ENCODE measurements around the gene SMIM7.
"Not testable (repeated sequence)": the region's sequence is repeated elsewhere in the genome, so short reads cannot be mapped to it uniquely, and the experiment has no call there.

SMIM7 gene

DNA sequence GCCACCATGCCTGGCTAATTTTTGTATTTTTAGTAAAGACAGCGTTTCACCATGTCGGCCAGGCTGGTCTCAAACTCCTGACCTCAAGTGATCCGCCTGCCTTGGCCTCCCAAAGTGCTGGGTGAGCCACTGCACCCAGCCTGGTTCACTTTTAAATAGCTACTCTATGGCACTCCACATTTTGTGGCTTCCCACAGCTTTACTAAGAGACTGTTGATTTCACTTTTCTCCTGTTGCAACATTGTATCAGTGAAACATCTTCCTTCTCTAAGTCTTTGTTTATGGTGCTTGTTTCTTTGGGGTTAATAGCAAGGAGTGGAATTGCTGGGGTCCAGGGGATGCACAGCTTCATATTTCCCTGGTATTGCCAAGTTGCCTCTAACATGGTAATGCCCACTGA is 13.3 kb upstream of the SMIM7 start:
- H3K27me3 ChIP-seq (ENCODE audit: control insufficient read depth, insufficient read depth, low read length) = no peaks in the 10 kb centered on the region
- H3K27ac ChIP-seq (ENCODE audit: low read depth, low read length) = no peak overlapping the region
- no peaks in the 10 kb centered on the region for H3K4me1 ChIP-seq (ENCODE audit: control insufficient read depth, insufficient read depth, low read length)
- H3K36me3 ChIP-seq (ENCODE audit: control insufficient read depth, insufficient read depth, low read length) = no peaks in the 10 kb centered on the region
- H3K9ac ChIP-seq (ENCODE audit: low read length) = no peak overlapping the region
- H3K4me3 ChIP-seq (ENCODE audit: low read length) = no peak overlapping the region

DNA sequence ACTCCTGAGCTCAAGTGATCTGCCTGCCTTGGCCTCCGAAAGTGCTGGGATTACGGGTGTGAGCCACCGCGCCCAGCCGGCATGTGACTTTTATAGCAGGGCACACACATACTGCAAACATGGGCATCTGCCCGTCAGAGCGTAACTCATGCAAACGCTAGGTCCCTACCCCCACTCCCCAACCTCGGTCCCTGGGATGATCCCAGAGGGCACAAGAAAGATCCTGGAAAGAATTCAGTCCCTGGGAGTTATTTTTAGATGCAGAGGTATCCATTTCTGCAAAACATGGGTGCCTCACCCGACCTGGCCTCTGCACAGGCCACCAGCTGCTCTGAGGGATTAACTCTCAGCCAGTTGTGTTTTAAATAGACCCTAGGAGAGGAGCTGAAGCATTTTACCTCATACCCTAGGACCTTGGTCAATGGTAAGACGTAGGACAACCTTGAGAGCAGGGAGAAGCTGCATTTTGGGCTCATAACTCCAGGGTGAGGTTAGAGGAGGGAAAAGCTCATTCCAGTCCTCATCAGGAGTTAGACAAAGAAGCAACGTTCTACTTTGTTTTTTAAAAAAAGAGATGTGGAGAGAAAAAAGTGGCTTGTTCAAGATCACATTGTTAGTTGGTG is 11.8 kb upstream of the SMIM7 start:
- Histone ChIP-seq H3K4me3 (ENCODE audit: low read length) (no peak overlapping the region), H3K27me3 (ENCODE audit: control insufficient read depth, insufficient read depth, low read length) (no peaks in the 10 kb centered on the region), H3K27ac (ENCODE audit: low read depth, low read length) (no peak overlapping the region), H3K36me3 (ENCODE audit: control insufficient read depth, insufficient read depth, low read length) (no peaks in the 10 kb centered on the region), H3K9ac (ENCODE audit: low read length) (no peak overlapping the region), H3K4me1 (ENCODE audit: control insufficient read depth, insufficient read depth, low read length) (no peaks in the 10 kb centered on the region)

DNA sequence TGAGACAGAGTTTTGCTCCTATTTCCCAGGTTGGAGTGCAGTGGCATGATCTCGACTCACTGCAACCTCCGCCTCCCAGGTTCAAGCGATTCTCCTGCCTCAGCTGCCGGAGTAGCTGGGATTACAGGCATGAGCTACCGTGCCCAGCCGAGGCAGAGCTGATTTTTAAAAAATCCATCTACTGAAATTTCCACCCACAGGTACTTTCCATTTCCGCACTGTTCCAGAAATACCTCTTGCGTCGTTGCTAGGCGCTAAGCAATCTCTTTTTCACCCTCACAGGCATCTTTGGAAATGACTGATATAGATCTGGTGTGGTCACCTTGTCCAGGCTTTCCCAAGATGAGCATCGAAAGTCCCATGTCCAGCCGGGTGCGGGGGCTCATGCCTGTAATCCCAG is 10.3 kb upstream of the SMIM7 start:
- no peak overlapping the region for H3K4me3 ChIP-seq (ENCODE audit: low read length)
- H3K36me3 ChIP-seq (ENCODE audit: control insufficient read depth, insufficient read depth, low read length) = no peaks in the 10 kb centered on the region
- no peak overlapping the region for H3K27ac ChIP-seq (ENCODE audit: low read depth, low read length)
- H3K4me1 ChIP-seq (ENCODE audit: control insufficient read depth, insufficient read depth, low read length) = no peaks in the 10 kb centered on the region
- H3K9ac ChIP-seq (ENCODE audit: low read length) = no peak overlapping the region
- no peaks in the 10 kb centered on the region for H3K27me3 ChIP-seq (ENCODE audit: control insufficient read depth, insufficient read depth, low read length)

DNA sequence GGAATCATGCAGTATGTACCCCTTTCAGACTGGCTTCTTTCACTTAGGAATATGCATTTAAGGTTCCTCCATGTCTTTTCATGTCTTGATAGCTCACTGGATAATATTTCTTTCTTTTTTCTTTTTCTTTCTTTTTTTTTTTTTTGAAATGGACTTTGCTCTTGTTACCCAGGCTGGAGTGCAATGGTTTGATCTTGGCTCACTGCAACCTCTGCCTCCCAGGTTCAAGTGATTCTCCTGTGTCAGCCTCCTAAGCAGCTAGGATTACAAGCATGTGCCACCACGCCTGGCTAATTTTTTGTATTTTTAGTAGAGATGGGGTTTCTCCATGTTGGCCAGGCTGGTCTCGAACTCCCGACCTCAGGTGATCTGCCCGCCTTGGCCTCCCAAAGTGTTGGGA is 8.8 kb upstream of the SMIM7 start:
- H3K27ac ChIP-seq (ENCODE audit: low read depth, low read length); H3K9ac ChIP-seq (ENCODE audit: low read length); H3K4me1 ChIP-seq (ENCODE audit: control insufficient read depth, insufficient read depth, low read length); H3K36me3 ChIP-seq (ENCODE audit: control insufficient read depth, insufficient read depth, low read length); H3K27me3 ChIP-seq (ENCODE audit: control insufficient read depth, insufficient read depth, low read length); H3K4me3 ChIP-seq (ENCODE audit: low read length): not testable (repeated sequence)

DNA sequence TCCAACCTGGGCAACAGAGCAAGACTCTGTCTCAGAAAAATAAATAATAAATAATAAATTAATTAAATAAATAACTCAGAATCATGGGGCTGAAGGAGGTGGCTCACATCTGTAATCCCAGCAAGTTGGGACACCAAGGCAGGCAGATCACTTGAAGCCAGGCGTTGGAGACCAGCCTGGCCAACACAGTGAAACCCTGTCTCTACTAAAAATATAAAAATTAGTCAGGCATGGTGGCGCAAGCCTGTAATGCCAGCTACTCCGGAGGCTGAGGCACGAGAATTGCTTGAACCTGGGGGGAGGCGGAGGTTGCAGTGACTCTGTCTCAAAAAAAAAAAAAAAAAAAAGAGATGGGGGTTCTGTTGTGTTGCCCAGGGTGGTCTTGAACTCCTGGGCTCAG is 8.2 kb upstream of the SMIM7 start:
- no peak overlapping the region for H3K27ac ChIP-seq (ENCODE audit: low read depth, low read length)

DNA sequence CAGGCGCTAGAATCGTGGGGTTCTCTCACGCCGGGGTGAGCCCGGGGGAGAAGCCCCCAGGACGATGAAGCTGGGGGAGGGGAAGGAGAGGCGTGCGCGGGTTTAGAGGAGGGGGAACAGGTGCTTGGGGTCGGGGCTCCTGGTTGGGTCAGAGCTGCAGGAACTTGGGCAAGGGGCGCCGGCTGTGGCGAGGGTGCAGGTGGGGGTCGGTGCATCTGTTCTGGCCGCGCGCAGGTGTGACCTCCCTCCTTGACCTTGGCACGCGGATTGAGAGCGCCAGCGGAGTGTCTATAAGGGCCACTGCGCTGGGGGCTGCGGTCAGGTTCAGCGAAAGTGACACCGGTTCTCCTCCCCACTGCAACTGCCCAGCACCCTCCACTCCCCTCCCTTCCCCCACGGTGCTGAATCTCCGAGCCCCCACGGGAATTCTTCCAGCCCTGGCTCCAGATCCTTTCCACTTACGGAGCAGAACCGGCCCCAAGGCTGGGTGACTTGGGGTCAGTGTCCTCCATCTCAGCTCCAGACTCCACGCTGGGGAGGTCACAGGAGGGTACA is 1.6 kb upstream of the SMIM7 start:
- Histone ChIP-seq H3K27ac (ENCODE audit: low read depth, low read length) (peak overlapping the region; percentile 33), H3K9ac (ENCODE audit: low read length) (no peak overlapping the region), H3K27me3 (ENCODE audit: control insufficient read depth, insufficient read depth, low read length) (no peaks in the 10 kb centered on the region), H3K4me1 (ENCODE audit: control insufficient read depth, insufficient read depth, low read length) (peaks cover 8% of the 10 kb centered on the region), H3K36me3 (ENCODE audit: control insufficient read depth, insufficient read depth, low read length) (peaks cover 7% of the 10 kb centered on the region), H3K4me3 (ENCODE audit: low read length) (peak overlapping the region; percentile 92)

More for the DNA sequence above, 8.2 kb upstream of the SMIM7 start:
- Histone ChIP-seq H3K27me3 (ENCODE audit: control insufficient read depth, insufficient read depth, low read length) (no peaks in the 10 kb centered on the region), H3K9ac (ENCODE audit: low read length) (no peak overlapping the region), H3K4me1 (ENCODE audit: control insufficient read depth, insufficient read depth, low read length) (no peaks in the 10 kb centered on the region), H3K36me3 (ENCODE audit: control insufficient read depth, insufficient read depth, low read length) (no peaks in the 10 kb centered on the region), H3K4me3 (ENCODE audit: low read length) (no peak overlapping the region)

DNA sequence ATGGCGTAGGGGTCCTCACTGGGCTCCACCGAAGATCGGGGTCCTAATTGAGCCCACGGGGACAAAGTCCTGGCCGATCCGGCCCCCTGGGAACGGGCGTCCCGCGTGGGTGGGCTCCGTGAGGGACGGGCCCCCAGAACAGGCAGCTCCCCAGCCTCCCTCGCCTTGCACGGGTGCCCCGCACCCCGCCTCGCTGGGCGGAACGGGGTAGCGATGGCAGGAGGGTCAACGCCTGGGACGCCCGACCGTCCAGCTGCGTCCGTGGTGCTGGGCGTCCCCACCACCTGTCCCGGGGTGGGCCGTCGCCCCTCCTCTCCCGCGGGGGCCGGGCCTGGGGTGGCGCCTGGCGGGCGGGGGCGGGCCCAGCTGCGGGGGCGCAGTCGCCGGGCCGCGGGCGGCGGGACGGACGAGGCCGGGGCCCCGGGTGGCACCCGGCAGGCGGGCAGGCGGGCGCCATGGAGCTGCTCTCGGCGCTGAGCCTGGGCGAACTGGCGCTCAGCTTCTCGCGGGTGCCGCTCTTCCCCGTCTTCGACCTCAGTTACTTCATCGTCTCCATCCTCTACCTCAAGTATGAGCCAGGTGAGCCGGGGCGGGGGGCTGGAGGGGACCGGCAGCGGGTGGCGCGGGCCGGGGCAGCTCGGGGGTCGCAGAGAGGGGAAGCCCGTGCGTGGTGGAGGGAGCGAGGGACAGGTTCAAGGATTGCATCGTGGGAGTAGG is 977 bp upstream of the SMIM7 start, which contains the start of gene TMEM38A:
Gene TMEM38A, plus strand, starts transcription at position 377 of the 717 bp plus-strand sequence. Its CDS starts 79 bp downstream, at position 456.
- peaks cover 8% of the 10 kb centered on the region for H3K36me3 ChIP-seq (ENCODE audit: control insufficient read depth, insufficient read depth, low read length)
- H3K4me1 ChIP-seq (ENCODE audit: control insufficient read depth, insufficient read depth, low read length) = peaks cover 8% of the 10 kb centered on the region
- H3K4me3 ChIP-seq (ENCODE audit: low read length) = peak within 1 kb of the TSS; percentile 92
- H3K9ac ChIP-seq (ENCODE audit: low read length) = peak within 1 kb of the TSS; percentile 76
- H3K27ac ChIP-seq (ENCODE audit: low read depth, low read length) = peak within 1 kb of the TSS; percentile 94
- no peaks in the 10 kb centered on the region for H3K27me3 ChIP-seq (ENCODE audit: control insufficient read depth, insufficient read depth, low read length)

DNA sequence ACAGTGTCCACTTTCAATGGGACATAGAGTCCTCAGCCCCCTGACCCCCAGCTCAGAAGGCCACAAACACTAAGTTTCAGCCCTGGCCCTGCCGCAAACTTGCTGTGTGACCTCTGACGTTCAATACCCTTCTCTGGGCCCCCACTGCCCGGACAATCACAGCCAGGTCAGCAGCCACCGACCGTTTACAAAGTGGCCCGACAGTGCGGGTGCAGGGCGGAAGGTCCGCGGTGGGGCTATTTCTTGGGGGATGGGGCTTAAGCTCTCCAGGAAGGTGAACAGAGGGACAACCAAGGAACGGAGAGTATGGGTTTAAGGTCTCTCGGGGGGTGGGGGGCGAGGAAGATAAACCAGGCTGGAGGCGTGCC is 496 bp downstream of the SMIM7 start:
- H3K27me3 ChIP-seq (ENCODE audit: control insufficient read depth, insufficient read depth, low read length) = no peaks in the 10 kb centered on the region
- H3K36me3 ChIP-seq (ENCODE audit: control insufficient read depth, insufficient read depth, low read length) = peaks cover 12% of the 10 kb centered on the region
- H3K4me3 ChIP-seq (ENCODE audit: low read length) = peak overlapping the region; percentile 92
- peak overlapping the region; percentile 67 for H3K9ac ChIP-seq (ENCODE audit: low read length)
- H3K4me1 ChIP-seq (ENCODE audit: control insufficient read depth, insufficient read depth, low read length) = peaks cover 8% of the 10 kb centered on the region
- H3K27ac ChIP-seq (ENCODE audit: low read depth, low read length) = peak overlapping the region; percentile 94

DNA sequence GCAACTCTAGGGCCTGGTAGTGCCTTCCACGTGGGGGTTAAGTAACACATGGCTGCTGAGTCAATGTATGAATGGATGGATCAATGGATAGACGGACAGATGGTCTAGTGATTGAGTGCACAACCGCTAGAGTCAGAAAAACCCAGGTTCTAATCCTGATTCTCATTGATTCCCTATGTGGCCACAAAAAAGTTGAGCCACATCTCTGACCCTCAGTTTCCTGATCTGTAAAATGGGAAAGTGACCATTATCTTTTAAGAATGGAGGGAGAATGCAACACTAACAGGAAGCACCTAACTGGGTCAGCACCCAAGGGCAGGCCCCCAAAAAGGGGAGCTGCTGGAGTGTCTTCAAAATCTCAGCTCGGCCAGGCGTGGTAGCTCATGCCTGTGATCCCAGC is 2.6 kb downstream of the SMIM7 start:
- Histone ChIP-seq H3K9ac (ENCODE audit: low read length) (no peak overlapping the region), H3K4me3 (ENCODE audit: low read length) (no peak overlapping the region), H3K36me3 (ENCODE audit: control insufficient read depth, insufficient read depth, low read length) (peaks cover 28% of the 10 kb centered on the region)

DNA sequence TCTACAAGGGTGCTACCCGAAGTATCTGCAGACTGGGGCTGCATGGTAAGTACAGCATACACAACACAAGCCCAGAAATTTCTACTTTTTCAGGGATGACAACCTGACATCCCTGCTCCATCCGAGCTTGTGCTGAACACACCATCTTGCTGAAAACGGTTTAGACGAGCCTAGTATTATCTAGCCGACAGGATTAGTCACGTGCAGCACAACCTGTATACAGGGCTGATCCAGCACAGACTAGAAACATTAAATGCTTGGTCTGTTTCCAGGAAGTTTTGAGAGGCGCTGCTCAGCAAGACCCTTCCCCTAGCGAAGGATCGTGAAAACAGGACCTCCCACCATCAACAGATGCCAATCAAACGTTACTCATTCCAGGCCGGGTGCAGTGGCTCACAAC is 4.2 kb downstream of the SMIM7 start:
- no peak overlapping the region for H3K27ac ChIP-seq (ENCODE audit: low read depth, low read length)

More for the DNA sequence above, 2.6 kb downstream of the SMIM7 start:
- Histone ChIP-seq H3K27ac (ENCODE audit: low read depth, low read length) (no peak overlapping the region), H3K4me1 (ENCODE audit: control insufficient read depth, insufficient read depth, low read length) (peaks cover 8% of the 10 kb centered on the region), H3K27me3 (ENCODE audit: control insufficient read depth, insufficient read depth, low read length) (no peaks in the 10 kb centered on the region)

DNA sequence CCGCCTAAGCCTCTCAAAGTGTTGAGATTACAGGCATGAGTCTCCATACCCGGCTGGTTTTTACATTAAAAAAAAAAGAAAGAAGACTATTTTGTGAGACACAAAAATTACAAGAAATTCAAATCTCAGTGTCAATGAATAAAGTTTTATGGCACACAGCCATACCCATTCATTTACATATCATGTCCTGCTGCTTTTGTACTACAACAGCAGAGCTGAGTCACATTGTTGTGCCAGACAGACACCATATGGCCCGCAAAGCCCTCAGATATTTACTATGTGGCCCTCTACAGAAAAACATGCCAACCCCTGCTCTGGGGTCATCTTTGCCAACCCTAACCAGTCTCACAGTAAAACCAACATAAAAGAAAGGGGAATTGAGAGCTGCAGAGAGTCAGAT is 5.3 kb downstream of the SMIM7 start:
- Histone ChIP-seq H3K4me1 (ENCODE audit: control insufficient read depth, insufficient read depth, low read length) (peaks cover 8% of the 10 kb centered on the region), H3K36me3 (ENCODE audit: control insufficient read depth, insufficient read depth, low read length) (peaks cover 49% of the 10 kb centered on the region), H3K4me3 (ENCODE audit: low read length) (no peak overlapping the region), H3K27ac (ENCODE audit: low read depth, low read length) (no peak overlapping the region), H3K27me3 (ENCODE audit: control insufficient read depth, insufficient read depth, low read length) (no peaks in the 10 kb centered on the region), H3K9ac (ENCODE audit: low read length) (no peak overlapping the region)

More for the DNA sequence above, 4.2 kb downstream of the SMIM7 start:
- Histone ChIP-seq H3K27me3 (ENCODE audit: control insufficient read depth, insufficient read depth, low read length) (no peaks in the 10 kb centered on the region), H3K9ac (ENCODE audit: low read length) (no peak overlapping the region), H3K4me3 (ENCODE audit: low read length) (no peak overlapping the region), H3K4me1 (ENCODE audit: control insufficient read depth, insufficient read depth, low read length) (peaks cover 8% of the 10 kb centered on the region), H3K36me3 (ENCODE audit: control insufficient read depth, insufficient read depth, low read length) (peaks cover 41% of the 10 kb centered on the region)

DNA sequence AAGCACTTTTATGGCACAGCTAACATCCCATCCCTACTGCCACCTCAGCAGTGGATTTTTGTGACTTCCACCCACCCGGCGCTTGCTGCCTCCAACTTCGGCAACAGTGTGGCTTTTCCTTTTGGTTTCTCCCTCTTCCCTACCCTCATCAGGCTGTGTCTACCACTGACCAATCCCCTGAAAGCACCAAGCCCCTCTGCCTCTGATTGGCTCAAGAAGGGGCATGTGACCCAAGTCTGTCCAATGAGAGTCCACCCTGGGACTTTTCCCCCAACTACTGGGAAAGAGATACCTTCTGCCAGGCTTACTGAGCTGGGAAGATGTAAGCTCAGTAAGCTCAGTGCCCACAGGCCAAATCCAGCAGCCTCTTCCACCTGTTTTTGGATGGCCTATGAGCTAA is 5.8 kb downstream of the SMIM7 start:
- peaks cover 49% of the 10 kb centered on the region for H3K36me3 ChIP-seq (ENCODE audit: control insufficient read depth, insufficient read depth, low read length)
- no peaks in the 10 kb centered on the region for H3K27me3 ChIP-seq (ENCODE audit: control insufficient read depth, insufficient read depth, low read length)
- no peak overlapping the region for H3K27ac ChIP-seq (ENCODE audit: low read depth, low read length)
- H3K9ac ChIP-seq (ENCODE audit: low read length) = no peak overlapping the region
- peaks cover 5% of the 10 kb centered on the region for H3K4me1 ChIP-seq (ENCODE audit: control insufficient read depth, insufficient read depth, low read length)
- no peak overlapping the region for H3K4me3 ChIP-seq (ENCODE audit: low read length)

DNA sequence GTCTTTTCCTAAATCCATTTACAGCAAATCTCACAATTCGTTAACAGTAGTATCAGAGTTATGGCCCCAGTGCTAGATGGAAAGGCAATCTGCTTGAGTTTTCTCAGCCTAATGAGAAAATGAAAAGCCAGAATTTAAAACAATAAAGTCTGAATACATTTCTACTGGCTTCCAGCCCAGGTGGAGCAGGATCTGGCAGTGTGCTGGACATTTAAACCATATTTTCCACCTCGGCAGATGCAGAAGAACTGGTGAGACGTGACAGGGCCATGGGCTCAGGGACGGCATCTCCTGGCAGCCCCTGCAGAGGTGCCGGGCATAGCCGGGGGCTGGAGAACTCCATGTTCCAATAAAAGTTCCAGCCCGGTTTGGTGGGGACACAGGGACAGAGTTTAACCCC is 7.1 kb downstream of the SMIM7 start:
- no peak overlapping the region for H3K9ac ChIP-seq (ENCODE audit: low read length)
- H3K27ac ChIP-seq (ENCODE audit: low read depth, low read length) = no peak overlapping the region
- H3K27me3 ChIP-seq (ENCODE audit: control insufficient read depth, insufficient read depth, low read length) = no peaks in the 10 kb centered on the region
- peaks cover 49% of the 10 kb centered on the region for H3K36me3 ChIP-seq (ENCODE audit: control insufficient read depth, insufficient read depth, low read length)
- H3K4me1 ChIP-seq (ENCODE audit: control insufficient read depth, insufficient read depth, low read length) = no peaks in the 10 kb centered on the region
- no peak overlapping the region for H3K4me3 ChIP-seq (ENCODE audit: low read length)

Data from rectal smooth muscle tissue (tissue), 1 donor.